Endothelial cell (in vitro differentiated cells): ENCODE results near the gene HHATL. TPM values are rescaled to one million over a fixed set of nuclear protein-coding genes. Genes with fewer than 3 reads are reported as not detected.

Source experiments
- DNase-seq: peaks from one replicate; pipeline ENCODE4 v3.0.0; 2021; ENCODE audit warnings: low spot score
- H3K27ac Mint-ChIP-seq: one replicate; pipeline ENCODE4 v1.8.0; 2021; ENCODE audit warnings: mixed read lengths, inconsistent platforms; ENCODE audit not compliant: unreplicated experiment
- H3K27me3 Mint-ChIP-seq: one replicate; pipeline ENCODE4 v1.8.0; 2021; ENCODE audit warnings: mild to moderate bottlenecking, moderate library complexity, mixed read lengths, inconsistent platforms; ENCODE audit not compliant: unreplicated experiment
- H3K36me3 Mint-ChIP-seq: one replicate; pipeline ENCODE4 v1.8.0; 2021; ENCODE audit warnings: mild to moderate bottlenecking, low read depth, mixed read lengths, inconsistent platforms; ENCODE audit not compliant: unreplicated experiment
- H3K4me1 Mint-ChIP-seq: one replicate; pipeline ENCODE4 v1.8.0; 2021; ENCODE audit warnings: mild to moderate bottlenecking, mixed read lengths, inconsistent platforms; ENCODE audit not compliant: unreplicated experiment
- H3K4me3 Mint-ChIP-seq: one replicate; pipeline ENCODE4 v1.8.0; 2021; ENCODE audit warnings: mild to moderate bottlenecking, mixed read lengths, inconsistent platforms; ENCODE audit not compliant: unreplicated experiment
- H3K9me3 Mint-ChIP-seq: one replicate; pipeline ENCODE4 v1.8.0; 2021; ENCODE audit warnings: mixed read lengths, inconsistent platforms; ENCODE audit not compliant: unreplicated experiment
- CTCF ChIP-seq: fragments of 200-600 bp; sonication (generic); IDR thresholded peaks from one replicate; pipeline ENCODE4 v1.5.0; 2021; ENCODE audit warnings: antibody characterized with exemption; ENCODE audit not compliant: unreplicated experiment
- total RNA-seq: library from RNA; stranded (reverse); fragmentation: NEBNext Ultra II Directional; extraction: Animal tissue kit (Norgen Biotek cat#: 25700); gene quantifications from one replicate; pipeline ENCODE4 v1.2.1, GENCODE V29; 2021; ENCODE audit not compliant: unreplicated experiment

The HHATL gene
- total RNA-seq, 1 donor from 2014 or later = not detected

GRCh38 chr3:42749025-42749752 is 46.6 kb upstream of the HHATL start:
- H3K27me3 Mint-ChIP-seq = peaks cover 1% of the 10 kb centered on the region
- no peak for DNase-seq
- H3K4me1 Mint-ChIP-seq = no peaks in the 10 kb centered on the region
- H3K9me3 Mint-ChIP-seq = no peaks in the 10 kb centered on the region
- peaks cover 7% of the 10 kb centered on the region for H3K36me3 Mint-ChIP-seq
- TF ChIP-seq CTCF = no peak
- H3K4me3 Mint-ChIP-seq = no peak overlapping the region
- no peak overlapping the region for H3K27ac Mint-ChIP-seq

- Mint-ChIP-seq H3K27me3 (no peaks in the 10 kb centered on the region), H3K9me3 (no peaks in the 10 kb centered on the region), H3K36me3 (no peaks in the 10 kb centered on the region), H3K4me3 (no peak overlapping the region), H3K27ac (no peak overlapping the region), H3K4me1 (no peaks in the 10 kb centered on the region)
- DNase-seq = no peak
- TF ChIP-seq CTCF = no peak
These were observed 45.0 kb upstream of the HHATL start for GRCh38 chr3:42747581-42747980.

DNA sequence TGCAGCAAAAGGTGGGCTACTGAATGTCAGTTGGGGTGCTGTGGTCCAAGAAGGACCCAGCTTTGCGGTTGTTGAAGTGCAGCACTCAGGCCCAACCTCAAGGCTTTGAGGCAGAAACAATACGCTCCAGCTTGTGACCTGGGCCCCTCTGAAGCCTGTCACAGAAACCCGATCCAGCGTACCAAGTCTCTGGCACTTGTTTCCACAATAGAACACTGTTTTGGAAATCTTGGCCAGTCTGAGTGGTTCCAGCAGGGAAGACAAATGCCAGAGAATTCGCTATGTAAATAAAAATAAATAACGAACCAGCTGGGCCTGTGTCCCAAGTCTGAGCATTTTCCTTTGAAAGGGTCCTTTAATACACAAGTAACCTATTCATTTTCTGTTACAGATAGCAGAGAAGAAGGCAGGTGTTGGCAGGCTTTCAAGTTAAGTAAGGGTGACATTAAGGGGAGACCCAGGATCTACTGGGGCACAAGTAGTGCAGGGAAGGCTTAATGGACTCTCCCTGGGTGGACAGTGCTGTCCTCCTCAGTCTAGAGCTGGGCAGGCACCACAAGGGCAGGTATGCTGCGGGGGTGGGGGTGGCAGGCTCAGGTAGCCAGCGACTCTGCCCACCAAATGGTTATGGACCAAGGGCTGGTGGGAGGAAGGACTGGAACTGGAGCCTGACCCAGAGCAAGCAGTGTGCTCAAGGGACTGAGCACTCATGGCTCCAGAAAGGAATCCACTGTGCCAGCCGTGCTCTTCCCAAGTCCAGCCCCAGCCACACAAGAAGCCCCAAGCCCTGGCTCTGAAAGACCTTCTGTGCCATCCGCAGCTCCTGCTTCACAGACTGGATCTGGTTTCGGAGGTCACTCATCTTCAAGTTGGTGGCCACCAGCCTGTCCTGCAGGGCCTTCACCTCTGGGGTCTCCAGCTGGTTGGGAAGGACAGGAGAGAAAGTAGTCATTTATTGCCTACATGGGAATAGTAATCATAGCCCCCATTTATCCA is 44.2 kb upstream of the HHATL start:
- Mint-ChIP-seq H3K4me3 (no peak overlapping the region), H3K4me1 (no peaks in the 10 kb centered on the region), H3K27me3 (no peaks in the 10 kb centered on the region), H3K36me3 (no peaks in the 10 kb centered on the region), H3K27ac (no peak overlapping the region), H3K9me3 (no peaks in the 10 kb centered on the region)
- TF ChIP-seq CTCF = no peak
- DNase-seq = no peak

- DNase-seq = peak; percentile 1
- H3K36me3 Mint-ChIP-seq = no peaks in the 10 kb centered on the region
- TF ChIP-seq CTCF = no peak
- H3K4me3 Mint-ChIP-seq = no peak overlapping the region
- no peak overlapping the region for H3K27ac Mint-ChIP-seq
- H3K27me3 Mint-ChIP-seq = peaks cover 4% of the 10 kb centered on the region
- no peaks in the 10 kb centered on the region for H3K4me1 Mint-ChIP-seq
- H3K9me3 Mint-ChIP-seq = no peaks in the 10 kb centered on the region
These were observed 43.3 kb upstream of the HHATL start for GRCh38 chr3:42745776-42746454.
